Endothelial cell of umbilical vein (primary cell): ENCODE results near the gene LUC7L. TPM values are rescaled to one million over a fixed set of nuclear protein-coding genes. Genes with fewer than 3 reads are reported as not detected.

Source experiments
- BruUV-seq: library from RNA; stranded (reverse); fragments of 400-500 nt; replicated peaks from 2 replicates; lab custom pipeline; 2021; lab: Mats Ljungman, UMichigan
- CTCF ChIA-PET: fragments of 300-600, 350-600 bp; sonication (Branson Sonifier 250); formaldehyde crosslinking; loops from one replicate; lab custom pipeline; 2021; ENCODE audit warnings: antibody characterized with exemption, inconsistent platforms; lab: Charles Lee
- POLR2A ChIA-PET: fragments of 300-600, 350-600 bp; sonication (Branson Sonifier 250); formaldehyde crosslinking; loops from one replicate; lab custom pipeline; 2021; ENCODE audit warnings: antibody characterized with exemption, inconsistent platforms; lab: Charles Lee
- DNase-seq: peaks from one replicate; pipeline ENCODE4 v3.0.0-alpha.2; 2011; ENCODE audit warnings: low read depth, low spot score
- FAIRE-seq: peaks from 2 replicates; lab custom pipeline; 2011; peaks lifted over from hg19 to GRCh38; lab: Jason Lieb, UNC
- H2AFZ ChIP-seq: 2 replicates; pipeline ENCODE4 v1.6.0; 2012; ENCODE audit warnings: low read depth, low read length, control low read depth, inconsistent platforms
- H3K27ac ChIP-seq: 2 replicates; pipeline ENCODE4 v1.5.1; 2011; ENCODE audit warnings: low read depth, mild to moderate bottlenecking, control low read depth, low read length, moderate library complexity; ENCODE audit not compliant: insufficient read depth
- H3K27me3 ChIP-seq, 2 experiments: 2 replicates each; pipeline versions ENCODE4 v1.6.0 to v1.6.1; 2011; ENCODE audit warnings: low read length in 2 of 2, mixed read lengths in 1 of 2; ENCODE audit not compliant: control insufficient read depth in 2 of 2, insufficient read depth in 2 of 2
- H3K36me3 ChIP-seq, 2 experiments: 2 replicates in 1 of 2; 3 replicates in 1 of 2; pipeline ENCODE4 v1.5.1; 2011; ENCODE audit warnings: low read length in 2 of 2, mild to moderate bottlenecking in 1 of 2, moderate library complexity in 1 of 2; ENCODE audit not compliant: control insufficient read depth in 2 of 2, insufficient read depth in 2 of 2; ENCODE audit errors: extremely low read depth in 1 of 2
- H3K4me1 ChIP-seq: 3 replicates; pipeline ENCODE4 v1.5.1; 2011; ENCODE audit warnings: mild to moderate bottlenecking, low read length; ENCODE audit not compliant: control insufficient read depth, insufficient read depth; ENCODE audit errors: extremely low read depth
- H3K4me2 ChIP-seq: 2 replicates; pipeline ENCODE4 v1.6.1; 2011; ENCODE audit warnings: low read length, control low read depth, mixed read lengths; ENCODE audit not compliant: insufficient read depth
- H3K4me3 ChIP-seq, 3 experiments: fragments of 200-600 bp in 1 of 3; sonication (generic), shearing (Covaris generic) in 1 of 3; replicated peaks in 1 of 3; 2 replicates each; pipeline ENCODE4 v1.5.1; 2011 to 2016; ENCODE audit warnings: control low read depth in 3 of 3, low read length in 3 of 3, mild to moderate bottlenecking in 2 of 3, inconsistent platforms in 1 of 3, low read depth in 1 of 3, moderate library complexity in 1 of 3; ENCODE audit not compliant: insufficient read depth in 1 of 3
- H3K79me2 ChIP-seq: 2 replicates; pipeline ENCODE4 v1.6.0; 2012; ENCODE audit warnings: low read length, inconsistent platforms; ENCODE audit not compliant: control insufficient read depth, insufficient read depth
- H3K9ac ChIP-seq: replicated peaks from 2 replicates; pipeline ENCODE3; 2011; ENCODE audit warnings: low read length, control low read depth; ENCODE audit not compliant: insufficient read depth; ENCODE audit errors: extremely low read depth
- H3K9me1 ChIP-seq: replicated peaks from 3 replicates; pipeline ENCODE4 v1.6.0; 2011; ENCODE audit warnings: mild to moderate bottlenecking, low read length; ENCODE audit not compliant: control insufficient read depth, insufficient read depth; ENCODE audit errors: extremely low read depth
- H3K9me3 ChIP-seq: replicated peaks from 2 replicates; pipeline ENCODE4 v1.5.1; 2012; ENCODE audit warnings: low read length, inconsistent platforms; ENCODE audit not compliant: control insufficient read depth, insufficient read depth
- H4K20me1 ChIP-seq: replicated peaks from 2 replicates; pipeline ENCODE3; 2011; ENCODE audit warnings: mild to moderate bottlenecking, low read length; ENCODE audit not compliant: control insufficient read depth, insufficient read depth; ENCODE audit errors: extremely low read depth
- EZH2 ChIP-seq: IDR thresholded peaks from 2 replicates; pipeline ENCODE4 v1.6.1; 2012; ENCODE audit warnings: borderline replicate concordance, low read depth, mild to moderate bottlenecking, moderate library complexity, low read length, inconsistent platforms; ENCODE audit not compliant: severe bottlenecking
- FOS ChIP-seq: IDR thresholded peaks from 2 replicates; pipeline ENCODE4 v1.6.1; 2011; ENCODE audit warnings: mild to moderate bottlenecking, low read length, moderate library complexity, borderline replicate concordance; ENCODE audit not compliant: insufficient read depth
- GATA2 ChIP-seq: IDR thresholded peaks from 2 replicates; pipeline ENCODE4 v1.7.0; 2011; ENCODE audit warnings: low read depth, mild to moderate bottlenecking, moderate library complexity, mixed read lengths, low read length; ENCODE audit not compliant: insufficient read length, insufficient read depth
- JUN ChIP-seq: IDR thresholded peaks from 2 replicates; pipeline ENCODE4 v1.6.1; 2011; ENCODE audit warnings: borderline replicate concordance, low read depth; ENCODE audit not compliant: insufficient read length, insufficient read depth
- POLR2AphosphoS5 ChIP-seq: IDR thresholded peaks from 2 replicates; pipeline ENCODE4 v1.6.1; 2012; ENCODE audit warnings: low read depth, mild to moderate bottlenecking, control low read depth, low read length, moderate library complexity; ENCODE audit not compliant: insufficient read depth
- dilution Hi-C: fragments of 300-500 bp; cut with MboI; formaldehyde crosslinking; loops from one replicate; pipeline ENCODE4 v1.15.0; 2019; ENCODE audit warnings: low sequenced_read_pairs; ENCODE audit not compliant: extremely low pct_ligation_motif_present
- intact Hi-C: fragments of 100-400 bp; cut with micrococcal nuclease; formaldehyde crosslinking; loops from one replicate; pipeline ENCODE4 v1.10.0; 2022
- polyA plus RNA-seq, 4 experiments: library from polyadenylated mRNA; depleted of rRNA in 3 of 4; stranded (reverse) in 3 of 4; unstranded in 1 of 4; fragments of >200 nt; gene quantifications; 2 replicates each; pipeline versions ENCODE4 v1.2.1 to v1.2.3, GENCODE V29; 2011 to 2012; ENCODE audit warnings: missing spikeins in 1 of 4
- total RNA-seq: library from RNA; stranded (reverse); gene quantifications from 2 replicates; pipeline ENCODE4 v1.2.3, GENCODE V29; 2021
- TF ChIP-seq, protein P1 (sequence below): IDR thresholded peaks from 2 replicates; pipeline ENCODE4 v1.6.1; 2011; ENCODE audit not compliant: insufficient read depth, insufficient read length
- TF ChIP-seq, protein P2 (sequence below), 2 donors: IDR thresholded peaks; 1 replicate in 1 of 2; 2 replicates in 1 of 2; pipeline ENCODE4 v1.5.1; 2011; ENCODE audit warnings: low read length in 2 of 2, mild to moderate bottlenecking in 2 of 2, moderate library complexity in 2 of 2, control low read depth in 1 of 2, inconsistent platforms in 1 of 2, low read depth in 1 of 2; ENCODE audit not compliant: insufficient read depth in 1 of 2; ENCODE audit errors: extremely low read depth in 1 of 2

The LUC7L gene
- total and polyA plus RNA-seq, 2 donors (not counting 3 experiments of a cell fraction or from before 2014, with no cell fraction given), result 75.4 to 94.7 TPM

DNA sequence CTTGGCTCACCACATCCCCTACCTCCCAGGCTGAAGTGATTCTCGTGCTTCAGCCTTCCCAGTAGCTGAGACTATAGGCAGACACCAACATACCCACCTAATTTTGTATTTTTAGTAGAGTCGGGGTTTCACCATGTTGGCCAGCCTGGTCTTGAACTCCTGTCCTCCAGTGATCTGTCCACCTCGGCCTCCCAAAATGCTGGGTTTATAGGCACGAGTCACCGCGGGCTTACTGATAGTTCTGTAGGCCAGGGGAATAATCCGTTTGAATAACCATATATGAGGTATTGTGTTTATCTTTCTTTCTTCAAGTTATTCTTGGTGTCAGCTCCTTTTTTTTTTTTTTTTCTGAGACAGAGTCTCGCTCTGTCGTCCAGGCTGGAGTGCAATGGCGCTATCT, 13.0 kb upstream of the LUC7L start:
- no peak for DNase-seq
- intact Hi-C loops, result no loop called here
- BruUV-seq, result no TSS peak
- Histone ChIP-seq H3K9ac (no peak overlapping the region), H3K9me1 (no peaks in the 10 kb centered on the region), H3K4me3 (no peak overlapping the region), H3K79me2 (no peaks in the 10 kb centered on the region), H2AFZ (peak overlapping the region; percentile 90), H3K27ac (no peak overlapping the region), H3K27me3 (no peaks in the 10 kb centered on the region), H3K9me3 (no peaks in the 10 kb centered on the region), H3K4me1 (peaks cover 6% of the 10 kb centered on the region), H4K20me1 (no peaks in the 10 kb centered on the region), H3K4me2 (peak overlapping the region; percentile 55), H3K36me3 (peaks cover 0 to 2% of the 10 kb centered on the region in 2 experiments)
- ChIA-PET CTCF (interaction anchor here (0.7 to 1.3 kb wide), 4 partner anchors 14 to 135 kb away, joined by 3 to 5 read pairs (median 3); no protein-coding TSS in a partner anchor), POLR2A (interaction anchor here (0.8 kb wide), 1 partner anchor 23 kb away, joined by 5 read pairs; no protein-coding TSS in a partner anchor)
- no peak for TF ChIP-seq GATA2
- TF ChIP-seq JUN, result no peak
- no peak for TF ChIP-seq FOS
- no peak for TF ChIP-seq POLR2AphosphoS5
- TF ChIP-seq, protein P1, sequence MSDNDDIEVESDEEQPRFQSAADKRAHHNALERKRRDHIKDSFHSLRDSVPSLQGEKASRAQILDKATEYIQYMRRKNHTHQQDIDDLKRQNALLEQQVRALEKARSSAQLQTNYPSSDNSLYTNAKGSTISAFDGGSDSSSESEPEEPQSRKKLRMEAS, result no peak
- TF ChIP-seq EZH2, result no peak
- TF ChIP-seq, protein P2, sequence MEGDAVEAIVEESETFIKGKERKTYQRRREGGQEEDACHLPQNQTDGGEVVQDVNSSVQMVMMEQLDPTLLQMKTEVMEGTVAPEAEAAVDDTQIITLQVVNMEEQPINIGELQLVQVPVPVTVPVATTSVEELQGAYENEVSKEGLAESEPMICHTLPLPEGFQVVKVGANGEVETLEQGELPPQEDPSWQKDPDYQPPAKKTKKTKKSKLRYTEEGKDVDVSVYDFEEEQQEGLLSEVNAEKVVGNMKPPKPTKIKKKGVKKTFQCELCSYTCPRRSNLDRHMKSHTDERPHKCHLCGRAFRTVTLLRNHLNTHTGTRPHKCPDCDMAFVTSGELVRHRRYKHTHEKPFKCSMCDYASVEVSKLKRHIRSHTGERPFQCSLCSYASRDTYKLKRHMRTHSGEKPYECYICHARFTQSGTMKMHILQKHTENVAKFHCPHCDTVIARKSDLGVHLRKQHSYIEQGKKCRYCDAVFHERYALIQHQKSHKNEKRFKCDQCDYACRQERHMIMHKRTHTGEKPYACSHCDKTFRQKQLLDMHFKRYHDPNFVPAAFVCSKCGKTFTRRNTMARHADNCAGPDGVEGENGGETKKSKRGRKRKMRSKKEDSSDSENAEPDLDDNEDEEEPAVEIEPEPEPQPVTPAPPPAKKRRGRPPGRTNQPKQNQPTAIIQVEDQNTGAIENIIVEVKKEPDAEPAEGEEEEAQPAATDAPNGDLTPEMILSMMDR (IDR thresholded peaks at IDR 0.05; ENCODE audit: extremely low read depth in 1 of 2, insufficient read depth in 1 of 2, low read depth in 1 of 2, low read length in 2 of 2), result no peak
- FAIRE-seq, result peak; percentile 74
- dilution Hi-C loops, result no loop called here
